Measurements from ENCODE around the gene TTYH3. TPM values are rescaled to one million over a fixed set of nuclear protein-coding genes. Genes with fewer than 3 reads are reported as not detected.

The TTYH3 gene
- total RNA-seq, 1 experiment from 2014 or later = 25.0 TPM

DNA sequence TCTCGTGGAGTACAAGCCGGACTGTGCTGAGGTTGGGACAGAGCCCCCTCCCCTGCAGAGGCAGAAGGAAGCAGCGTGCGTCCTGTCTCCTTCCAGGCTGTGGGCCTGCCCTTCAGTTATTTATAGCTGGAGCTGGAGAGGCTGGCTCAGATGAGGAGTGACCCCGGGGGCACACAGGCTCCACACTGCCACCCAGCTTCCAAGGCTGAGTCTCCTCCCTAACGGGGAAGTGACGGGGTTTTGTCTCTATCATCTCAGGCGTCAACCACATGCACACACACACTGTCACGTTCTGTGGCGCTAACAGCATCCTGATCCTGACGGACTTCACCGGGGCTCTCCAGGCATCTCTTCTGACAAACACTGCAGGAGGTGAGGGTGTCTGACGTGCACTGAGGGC, 81.6 kb downstream of the TTYH3 start:
- no peak overlapping the region for H3K9ac ChIP-seq (ENCODE audit: low read length)
- no peaks in the 10 kb centered on the region for H3K9me2 ChIP-seq (replicated peaks; ENCODE audit: low read length)
- DNase-seq = no peak
- no peaks in the 10 kb centered on the region for H3K9me3 ChIP-seq (ENCODE audit: low read length)
- ATAC-seq = no peak
- no peak for TF ChIP-seq EZH2phosphoT487 (IDR thresholded peaks at IDR 0.05; ENCODE audit: borderline replicate concordance, low read length)
- BruUV-seq (replicated peaks) = no TSS peak
- no peaks in the 10 kb centered on the region for H4K20me1 ChIP-seq (ENCODE audit: low read length)
- CTCF ChIA-PET = no interaction called here
- H3K27me3 ChIP-seq (ENCODE audit: low read length) = no peaks in the 10 kb centered on the region
- H3K4me2 ChIP-seq (ENCODE audit: low read length) = no peak overlapping the region
- H3K4me1 ChIP-seq (ENCODE audit: insufficient read depth, low read length) = no peaks in the 10 kb centered on the region
- intact Hi-C loops (cut with micrococcal nuclease) = no loop called here
- H3F3A ChIP-seq (ENCODE audit: low read length, unreplicated experiment) = no peaks in the 10 kb centered on the region
- H3K36me3 ChIP-seq (ENCODE audit: low read depth, low read length) = no peaks in the 10 kb centered on the region
- no peak overlapping the region for H2AFZ ChIP-seq (ENCODE audit: low read length)
- H3K4me3 ChIP-seq (ENCODE audit: low read length) = no peak overlapping the region
- no peak overlapping the region for H3K27ac ChIP-seq (ENCODE audit: low read length)
- H3K79me2 ChIP-seq (ENCODE audit: low read length) = no peaks in the 10 kb centered on the region
- POLR2A ChIA-PET (ENCODE audit: unreplicated experiment) = no interaction called here

DNA sequence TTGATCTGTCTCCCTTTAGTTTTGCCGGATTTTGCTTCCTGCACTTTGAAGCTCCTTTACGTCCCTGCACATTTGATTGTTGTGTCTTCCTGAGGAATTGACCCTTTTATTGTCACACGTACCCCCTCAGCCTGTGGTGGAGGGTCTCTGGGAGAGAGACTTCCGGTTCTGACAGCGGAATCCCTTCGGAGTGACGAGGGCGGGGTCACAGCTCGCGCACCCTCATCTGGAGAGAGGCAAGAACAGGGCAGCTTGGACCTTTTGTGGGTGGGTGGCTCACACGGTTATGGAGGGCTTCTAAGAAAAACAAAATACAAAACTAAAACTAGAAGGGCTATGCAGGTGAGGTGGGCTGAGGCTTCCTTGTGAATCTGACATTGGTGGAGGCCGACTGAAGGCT, 82.2 kb downstream of the TTYH3 start:
- DNase-seq (no peak), ATAC-seq (no peak)
- Histone ChIP-seq H3F3A (ENCODE audit: low read length, unreplicated experiment) (no peaks in the 10 kb centered on the region), H3K9me3 (ENCODE audit: low read length) (no peaks in the 10 kb centered on the region), H2AFZ (ENCODE audit: low read length) (no peak overlapping the region), H3K79me2 (ENCODE audit: low read length) (no peaks in the 10 kb centered on the region), H3K27ac (ENCODE audit: low read length) (no peak overlapping the region), H4K20me1 (ENCODE audit: low read length) (no peaks in the 10 kb centered on the region), H3K9ac (ENCODE audit: low read length) (no peak overlapping the region), H3K4me1 (ENCODE audit: insufficient read depth, low read length) (no peaks in the 10 kb centered on the region), H3K4me3 (ENCODE audit: low read length) (no peak overlapping the region), H3K36me3 (ENCODE audit: low read depth, low read length) (no peaks in the 10 kb centered on the region), H3K27me3 (ENCODE audit: low read length) (no peaks in the 10 kb centered on the region), H3K4me2 (ENCODE audit: low read length) (no peak overlapping the region), H3K9me2 (replicated peaks; ENCODE audit: low read length) (no peaks in the 10 kb centered on the region)
- TF ChIP-seq, protein P1, sequence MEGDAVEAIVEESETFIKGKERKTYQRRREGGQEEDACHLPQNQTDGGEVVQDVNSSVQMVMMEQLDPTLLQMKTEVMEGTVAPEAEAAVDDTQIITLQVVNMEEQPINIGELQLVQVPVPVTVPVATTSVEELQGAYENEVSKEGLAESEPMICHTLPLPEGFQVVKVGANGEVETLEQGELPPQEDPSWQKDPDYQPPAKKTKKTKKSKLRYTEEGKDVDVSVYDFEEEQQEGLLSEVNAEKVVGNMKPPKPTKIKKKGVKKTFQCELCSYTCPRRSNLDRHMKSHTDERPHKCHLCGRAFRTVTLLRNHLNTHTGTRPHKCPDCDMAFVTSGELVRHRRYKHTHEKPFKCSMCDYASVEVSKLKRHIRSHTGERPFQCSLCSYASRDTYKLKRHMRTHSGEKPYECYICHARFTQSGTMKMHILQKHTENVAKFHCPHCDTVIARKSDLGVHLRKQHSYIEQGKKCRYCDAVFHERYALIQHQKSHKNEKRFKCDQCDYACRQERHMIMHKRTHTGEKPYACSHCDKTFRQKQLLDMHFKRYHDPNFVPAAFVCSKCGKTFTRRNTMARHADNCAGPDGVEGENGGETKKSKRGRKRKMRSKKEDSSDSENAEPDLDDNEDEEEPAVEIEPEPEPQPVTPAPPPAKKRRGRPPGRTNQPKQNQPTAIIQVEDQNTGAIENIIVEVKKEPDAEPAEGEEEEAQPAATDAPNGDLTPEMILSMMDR (conservative IDR thresholded peaks at IDR 0.05; ENCODE audit: low read depth, low read length) = no peak
- TF ChIP-seq EZH2phosphoT487 (IDR thresholded peaks at IDR 0.05; ENCODE audit: borderline replicate concordance, low read length) = no peak
- no peak for TF ChIP-seq EZH2 (IDR thresholded peaks at IDR 0.05; ENCODE audit: low read length, unreplicated experiment)
- intact Hi-C loops (cut with micrococcal nuclease) = no loop called here
- POLR2A ChIA-PET (ENCODE audit: unreplicated experiment) = no interaction called here
- BruUV-seq (replicated peaks) = no TSS peak
- CTCF ChIA-PET = no interaction called here

Other genes starting within 250 kb of the TTYH3 start
- gene CHST12, start 228.4 kb upstream of the TTYH3 start, total RNA-seq (2014; rRNA removed) = 12.2 and 12.9 TPM in 2 replicates
- gene GRIFIN, start 155.6 kb upstream of the TTYH3 start, total RNA-seq (2014; rRNA removed) = not detected in 2 replicates
- gene LFNG, start 112.2 kb upstream of the TTYH3 start, total RNA-seq (2014; rRNA removed) = 4.8 and 7.7 TPM in 2 replicates
- gene BRAT1, start 76.5 kb upstream of the TTYH3 start, total RNA-seq (2014; rRNA removed) = 65.2 and 76.3 TPM in 2 replicates
- gene IQCE, start 73.0 kb upstream of the TTYH3 start, total RNA-seq (2014; rRNA removed) = 9.7 and 24.7 TPM in 2 replicates
- 0.75 TPM in 1 of 2 replicates, not detected in the other for gene AMZ1, start 56.2 kb downstream of the TTYH3 start, total RNA-seq (2014; rRNA removed)
- 15.0 and 26.8 TPM in 2 replicates for gene GNA12, start 212.3 kb downstream of the TTYH3 start, total RNA-seq (2014; rRNA removed)